Skeletal muscle satellite cell (primary cell): ENCODE data around the gene PDYN.

Experiments used
- H3K27me3 ChIP-seq: 2 replicates; pipeline ENCODE4 v1.7.0; 2013; ENCODE audit warnings: low read length; ENCODE audit not compliant: control insufficient read depth, insufficient read depth
- H3K36me3 ChIP-seq: 2 replicates; pipeline ENCODE4 v1.7.0; 2013; ENCODE audit warnings: mild to moderate bottlenecking, control low read depth, low read length; ENCODE audit not compliant: insufficient read depth
- H3K4me1 ChIP-seq: 2 replicates; pipeline ENCODE4 v1.7.0; 2013; ENCODE audit warnings: low read length; ENCODE audit not compliant: control insufficient read depth, insufficient read depth
- H3K4me2 ChIP-seq: 2 replicates; pipeline ENCODE4 v1.7.0; 2013; ENCODE audit warnings: mild to moderate bottlenecking, low read length
- H3K4me3 ChIP-seq: 2 replicates; pipeline ENCODE4 v1.7.0; 2013; ENCODE audit warnings: low read length
- H3K9ac ChIP-seq: 2 replicates; pipeline ENCODE4 v1.7.0; 2013; ENCODE audit warnings: mild to moderate bottlenecking, low read depth, low read length, moderate library complexity
- H3K9me3 ChIP-seq: replicated peaks from 2 replicates; pipeline ENCODE4 v1.7.0; 2013; ENCODE audit warnings: mild to moderate bottlenecking, control low read depth, low read length

The PDYN gene

GRCh38 chr20:1930165-1930564 is 63.7 kb downstream of the PDYN start:
- no peak overlapping the region for H3K9ac ChIP-seq
- peaks cover 64% of the 10 kb centered on the region for H3K36me3 ChIP-seq
- H3K4me3 ChIP-seq = no peak overlapping the region
- H3K4me2 ChIP-seq = no peak overlapping the region
- H3K9me3 ChIP-seq = no peaks in the 10 kb centered on the region
- H3K27me3 ChIP-seq = no peaks in the 10 kb centered on the region
- peaks cover 25% of the 10 kb centered on the region for H3K4me1 ChIP-seq

- Histone ChIP-seq H3K27me3 (no peaks in the 10 kb centered on the region), H3K36me3 (peaks cover 67% of the 10 kb centered on the region), H3K4me3 (no peak overlapping the region), H3K4me1 (peaks cover 18% of the 10 kb centered on the region), H3K9ac (no peak overlapping the region), H3K9me3 (no peaks in the 10 kb centered on the region), H3K4me2 (no peak overlapping the region)
These were observed 64.4 kb downstream of the PDYN start for GRCh38 chr20:1929460-1929859.

GRCh38 chr20:1928782-1929181 is 65.1 kb downstream of the PDYN start:
- H3K4me1 ChIP-seq = peaks cover 11% of the 10 kb centered on the region
- H3K4me2 ChIP-seq = no peak overlapping the region
- H3K9ac ChIP-seq = no peak overlapping the region
- H3K36me3 ChIP-seq = peaks cover 72% of the 10 kb centered on the region
- H3K9me3 ChIP-seq = no peaks in the 10 kb centered on the region
- H3K4me3 ChIP-seq = no peak overlapping the region
- no peaks in the 10 kb centered on the region for H3K27me3 ChIP-seq
